Keratinocyte (primary cell): ENCODE results near the gene MAPT. TPM values are rescaled to one million over a fixed set of nuclear protein-coding genes. Genes with fewer than 3 reads are reported as not detected.
"Not testable (repeated sequence)": the region's sequence is repeated elsewhere in the genome, so short reads cannot be mapped to it uniquely, and the experiment has no call there.

Source experiments
- DNase-seq: peaks from one replicate; pipeline ENCODE4 v3.0.0-alpha.2; 2011; ENCODE audit warnings: low read depth, missing footprints, low spot score
- FAIRE-seq: peaks from 2 replicates; lab custom pipeline; 2011; peaks lifted over from hg19 to GRCh38; lab: Jason Lieb, UNC
- H2AFZ ChIP-seq: 2 replicates; pipeline ENCODE4 v1.6.0; 2012; ENCODE audit warnings: low read length, control low read depth, inconsistent platforms; ENCODE audit not compliant: control insufficient read depth
- H3K27ac ChIP-seq: 2 replicates; pipeline ENCODE4 v1.5.1; 2011; ENCODE audit warnings: low read length; ENCODE audit not compliant: control insufficient read depth, insufficient read depth
- H3K27me3 ChIP-seq: 3 replicates; pipeline ENCODE4 v1.6.0; 2011; ENCODE audit warnings: low read length; ENCODE audit not compliant: control insufficient read depth, insufficient read depth; ENCODE audit errors: extremely low read depth
- H3K36me3 ChIP-seq, 2 experiments: 2 replicates in 1 of 2; 3 replicates in 1 of 2; pipeline ENCODE4 v1.5.1; 2011; ENCODE audit warnings: low read length in 2 of 2, mild to moderate bottlenecking in 1 of 2; ENCODE audit not compliant: control insufficient read depth in 2 of 2, insufficient read depth in 2 of 2; ENCODE audit errors: extremely low read depth in 1 of 2
- H3K4me1 ChIP-seq: 3 replicates; pipeline ENCODE4 v1.5.1; 2011; ENCODE audit warnings: low read length; ENCODE audit not compliant: control insufficient read depth, insufficient read depth; ENCODE audit errors: extremely low read depth
- H3K4me2 ChIP-seq: 3 replicates; pipeline ENCODE4 v1.6.0; 2011; ENCODE audit warnings: low read depth, low read length; ENCODE audit not compliant: control insufficient read depth, insufficient read depth; ENCODE audit errors: extremely low read depth
- H3K4me3 ChIP-seq, 3 experiments: fragments of 200-600 bp in 1 of 3; sonication (generic) in 1 of 3; 2 replicates in 2 of 3; 3 replicates in 1 of 3; pipeline ENCODE4 v1.5.1; 2011 to 2016; ENCODE audit warnings: low read length in 3 of 3, mild to moderate bottlenecking in 3 of 3, control low read depth in 2 of 3, inconsistent platforms in 1 of 3, low read depth in 1 of 3, mixed read lengths in 1 of 3, mixed run types in 1 of 3, moderate library complexity in 1 of 3; ENCODE audit not compliant: control insufficient read depth in 2 of 3, insufficient read depth in 2 of 3; ENCODE audit errors: extremely low read depth in 1 of 3
- H3K79me2 ChIP-seq: 2 replicates; pipeline ENCODE4 v1.6.0; 2012; ENCODE audit warnings: low read length; ENCODE audit not compliant: control insufficient read depth, insufficient read depth
- H3K9ac ChIP-seq: 3 replicates; pipeline ENCODE4 v1.6.0; 2011; ENCODE audit warnings: low read length; ENCODE audit not compliant: control insufficient read depth, insufficient read depth; ENCODE audit errors: extremely low read depth
- H3K9me1 ChIP-seq: 3 replicates; pipeline ENCODE4 v1.6.0; 2011; ENCODE audit warnings: low read length; ENCODE audit not compliant: control insufficient read depth, insufficient read depth; ENCODE audit errors: extremely low read depth
- H3K9me3 ChIP-seq: 2 replicates; pipeline ENCODE4 v1.5.1; 2012; ENCODE audit warnings: low read depth, low read length; ENCODE audit not compliant: control insufficient read depth
- H4K20me1 ChIP-seq: 3 replicates; pipeline ENCODE4 v1.6.0; 2011; ENCODE audit warnings: low read length; ENCODE audit not compliant: control insufficient read depth, insufficient read depth; ENCODE audit errors: extremely low read depth
- EZH2 ChIP-seq: IDR thresholded peaks from one replicate; pipeline ENCODE4 v1.6.1; 2012; ENCODE audit warnings: inconsistent platforms, mild to moderate bottlenecking, low read length, moderate library complexity
- dilution Hi-C: fragments of 300-500 bp; cut with MboI; formaldehyde crosslinking; loops from one replicate; pipeline ENCODE4 v1.7.0; 2020; ENCODE audit warnings: low sequenced_read_pairs; ENCODE audit not compliant: extremely low pct_ligation_motif_present
- polyA plus RNA-seq, 5 experiments: library from polyadenylated mRNA; depleted of rRNA in 3 of 5; stranded (reverse) in 3 of 5; stranded (forward) in 1 of 5; unstranded in 1 of 5; fragments of >200 nt; gene quantifications; 1 replicate in 1 of 5; 2 replicates in 3 of 5; 3 replicates in 1 of 5; pipeline versions ENCODE4 v1.2.1 to v1.2.3, GENCODE V29; 2011 to 2012; ENCODE audit warnings: missing spikeins in 2 of 5, low read depth in 1 of 5, low replicate concordance in 1 of 5
- TF ChIP-seq, protein P1 (sequence below), 3 experiments: IDR thresholded peaks in 1 of 3; conservative IDR thresholded peaks in 1 of 3; optimal IDR thresholded peaks in 1 of 3; 2 replicates in 2 of 3; 3 replicates in 1 of 3; pipeline versions ENCODE3 to v1.5.1; 2011; ENCODE audit warnings: low read length in 3 of 3, mild to moderate bottlenecking in 3 of 3, moderate library complexity in 2 of 3, control low read depth in 1 of 3, inconsistent platforms in 1 of 3; ENCODE audit not compliant: insufficient read depth in 2 of 3; ENCODE audit errors: extremely low read depth in 1 of 3

The MAPT gene
- polyA plus RNA-seq, 1 donor (not counting 4 experiments of a cell fraction or from before 2014, with no cell fraction given) = 0.08 TPM

DNA sequence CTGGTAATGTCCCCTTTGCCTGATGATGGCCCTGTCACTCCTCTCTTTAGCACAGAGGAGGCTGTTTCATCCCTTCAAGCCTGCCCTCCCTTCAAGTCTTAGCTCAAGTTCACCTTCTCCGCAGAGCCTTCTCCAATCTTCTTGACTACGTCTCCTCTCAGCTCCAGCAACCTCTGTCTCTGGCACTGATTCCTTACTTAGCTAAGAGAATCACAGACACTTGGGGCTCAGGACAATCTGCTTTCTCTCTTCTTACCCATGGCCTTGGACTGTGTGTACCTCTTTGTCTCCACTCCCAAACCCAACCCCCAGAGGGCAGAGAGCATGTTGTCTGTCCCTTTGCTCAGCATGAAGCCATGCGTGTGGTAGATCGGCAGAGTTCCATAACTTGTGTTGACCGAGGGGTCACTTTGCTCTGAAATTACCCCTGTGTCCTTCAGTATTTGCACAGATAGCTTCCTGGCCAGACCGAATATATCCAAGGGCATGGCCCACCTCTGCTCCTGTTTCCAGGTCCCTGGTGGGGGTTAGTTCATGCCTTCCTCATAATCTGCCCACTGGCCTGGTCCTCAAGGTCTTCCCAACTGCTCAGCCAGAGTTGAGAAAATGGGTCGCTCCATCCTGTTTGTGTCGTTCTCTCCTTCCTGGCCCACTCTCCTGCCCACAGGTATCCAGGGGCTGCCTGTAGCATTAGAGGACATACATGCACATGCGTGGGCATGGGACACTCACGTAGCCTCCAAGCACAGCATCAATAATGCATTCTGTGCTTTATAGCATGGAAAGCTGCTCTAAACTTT, 41.6 kb downstream of the MAPT start:
- peaks cover 2% of the 10 kb centered on the region for H4K20me1 ChIP-seq
- H3K9me3 ChIP-seq = no peaks in the 10 kb centered on the region
- no peak overlapping the region for H2AFZ ChIP-seq
- dilution Hi-C loops = no loop called here
- H3K9me1 ChIP-seq = no peaks in the 10 kb centered on the region
- peaks cover 17% of the 10 kb centered on the region for H3K27me3 ChIP-seq
- H3K4me1 ChIP-seq = no peaks in the 10 kb centered on the region
- no peak overlapping the region for H3K27ac ChIP-seq
- no peak overlapping the region for H3K4me2 ChIP-seq
- FAIRE-seq = no peak
- no peak overlapping the region for H3K9ac ChIP-seq
- no peaks in the 10 kb centered on the region for H3K79me2 ChIP-seq
- no peaks in the 10 kb centered on the region for H3K36me3 ChIP-seq
- TF ChIP-seq, protein P1, sequence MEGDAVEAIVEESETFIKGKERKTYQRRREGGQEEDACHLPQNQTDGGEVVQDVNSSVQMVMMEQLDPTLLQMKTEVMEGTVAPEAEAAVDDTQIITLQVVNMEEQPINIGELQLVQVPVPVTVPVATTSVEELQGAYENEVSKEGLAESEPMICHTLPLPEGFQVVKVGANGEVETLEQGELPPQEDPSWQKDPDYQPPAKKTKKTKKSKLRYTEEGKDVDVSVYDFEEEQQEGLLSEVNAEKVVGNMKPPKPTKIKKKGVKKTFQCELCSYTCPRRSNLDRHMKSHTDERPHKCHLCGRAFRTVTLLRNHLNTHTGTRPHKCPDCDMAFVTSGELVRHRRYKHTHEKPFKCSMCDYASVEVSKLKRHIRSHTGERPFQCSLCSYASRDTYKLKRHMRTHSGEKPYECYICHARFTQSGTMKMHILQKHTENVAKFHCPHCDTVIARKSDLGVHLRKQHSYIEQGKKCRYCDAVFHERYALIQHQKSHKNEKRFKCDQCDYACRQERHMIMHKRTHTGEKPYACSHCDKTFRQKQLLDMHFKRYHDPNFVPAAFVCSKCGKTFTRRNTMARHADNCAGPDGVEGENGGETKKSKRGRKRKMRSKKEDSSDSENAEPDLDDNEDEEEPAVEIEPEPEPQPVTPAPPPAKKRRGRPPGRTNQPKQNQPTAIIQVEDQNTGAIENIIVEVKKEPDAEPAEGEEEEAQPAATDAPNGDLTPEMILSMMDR (optimal IDR thresholded peaks at IDR 0.05 in 1 of 3, IDR thresholded peaks at IDR 0.05 in 1 of 3, conservative IDR thresholded peaks at IDR 0.05 in 1 of 3; ENCODE audit: extremely low read depth in 1 of 3, insufficient read depth in 2 of 3, low read length in 3 of 3) = no peak
- TF ChIP-seq EZH2 = no peak
- no peak for DNase-seq
- no peak overlapping the region for H3K4me3 ChIP-seq

DNA sequence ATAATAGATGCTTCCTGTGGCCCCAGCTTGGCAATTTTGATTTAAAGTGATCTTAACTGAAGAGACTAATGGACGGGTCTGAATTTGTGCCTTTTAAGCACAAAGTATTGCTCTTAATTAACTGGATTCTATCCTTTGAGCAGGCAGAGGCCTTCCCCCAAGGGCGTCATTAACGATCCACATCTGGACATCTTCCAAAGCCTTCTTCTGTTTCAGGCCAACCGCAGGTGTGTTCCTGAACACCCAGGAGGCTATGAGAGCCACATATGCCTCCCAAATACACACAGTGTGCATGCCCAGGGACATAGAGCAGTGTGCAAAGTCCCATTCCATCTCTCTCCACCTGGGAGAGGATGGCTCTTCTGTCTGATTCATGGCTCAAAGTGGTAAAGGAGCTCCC, 42.3 kb downstream of the MAPT start:
- DNase-seq = no peak
- dilution Hi-C loops = no loop called here
- peaks cover 2% of the 10 kb centered on the region for H4K20me1 ChIP-seq
- no peak for FAIRE-seq
- H2AFZ ChIP-seq = no peak overlapping the region
- TF ChIP-seq EZH2 = no peak
- TF ChIP-seq, protein P1 (optimal IDR thresholded peaks at IDR 0.05 in 1 of 3, IDR thresholded peaks at IDR 0.05 in 1 of 3, conservative IDR thresholded peaks at IDR 0.05 in 1 of 3; ENCODE audit: extremely low read depth in 1 of 3, insufficient read depth in 2 of 3, low read length in 3 of 3) = no peak
- H3K4me3 ChIP-seq = no peak overlapping the region
- peaks cover 17% of the 10 kb centered on the region for H3K27me3 ChIP-seq
- H3K79me2 ChIP-seq = no peaks in the 10 kb centered on the region
- H3K9me1 ChIP-seq = no peaks in the 10 kb centered on the region
- no peaks in the 10 kb centered on the region for H3K36me3 ChIP-seq
- no peak overlapping the region for H3K27ac ChIP-seq
- H3K9me3 ChIP-seq = no peaks in the 10 kb centered on the region
- no peak overlapping the region for H3K4me2 ChIP-seq
- no peaks in the 10 kb centered on the region for H3K4me1 ChIP-seq
- no peak overlapping the region for H3K9ac ChIP-seq

DNA sequence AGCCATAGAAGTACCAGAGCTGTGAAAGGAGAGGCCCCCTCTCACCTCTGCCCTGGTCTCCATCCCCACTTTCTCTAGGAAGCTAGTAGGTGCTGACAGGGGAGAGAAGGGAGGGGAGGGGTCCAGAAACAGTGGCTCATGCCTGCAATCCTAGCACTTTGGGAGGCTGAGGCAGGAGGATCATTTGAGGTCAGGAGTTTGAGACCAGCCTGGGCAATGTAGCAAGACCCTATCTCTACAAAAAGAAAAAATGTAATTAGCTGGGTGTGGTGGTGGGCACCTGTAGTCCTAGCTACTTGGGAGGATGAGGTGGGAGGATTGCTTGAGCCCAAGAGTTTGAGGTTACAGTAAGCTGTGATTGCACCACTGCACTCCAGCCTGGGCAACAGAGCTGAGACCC, 42.8 kb downstream of the MAPT start:
- FAIRE-seq = not testable (repeated sequence)

More for the DNA sequence above, 42.8 kb downstream of the MAPT start:
- H3K4me1 ChIP-seq, H3K9ac ChIP-seq, H4K20me1 ChIP-seq, H3K4me2 ChIP-seq, H3K9me1 ChIP-seq, H3K4me3 ChIP-seq, H3K27ac ChIP-seq, H2AFZ ChIP-seq, dilution Hi-C loops, H3K36me3 ChIP-seq, DNase-seq, H3K79me2 ChIP-seq, H3K9me3 ChIP-seq: not testable (repeated sequence)
- H3K27me3 ChIP-seq = peaks cover 17% of the 10 kb centered on the region
